Measurements from ENCODE around the gene MSMP.

The MSMP gene

DNA sequence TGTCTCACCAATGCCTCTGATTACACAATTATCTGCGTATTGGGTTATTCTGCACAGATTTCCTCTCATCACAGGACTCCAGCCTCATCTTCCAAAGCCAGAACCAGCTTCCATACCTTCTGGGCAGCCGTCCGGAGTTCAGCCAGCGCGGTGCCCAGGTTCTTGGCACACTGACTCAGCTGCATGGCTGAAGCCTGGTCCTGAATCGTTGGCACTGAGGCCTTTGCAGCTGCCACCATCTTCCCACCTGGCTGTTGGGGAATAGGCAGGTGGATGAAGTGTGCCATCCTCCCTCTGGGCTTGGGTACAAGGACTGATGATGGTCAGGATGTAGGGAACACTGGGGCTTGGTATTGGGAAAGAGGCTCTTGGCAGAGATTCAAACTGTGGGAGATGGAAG, 40.0 kb downstream of the MSMP start:
- no peak for DNase-seq

GRCh38 chr9:35713578-35713977, 40.5 kb downstream of the MSMP start:
- Histone ChIP-seq H3K4me3 (ENCODE audit: low read depth, low read length) (no peak overlapping the region), H3K36me3 (peaks cover 82% of the 10 kb centered on the region), H3K27me3 (no peaks in the 10 kb centered on the region), H3K4me1 (no peaks in the 10 kb centered on the region), H3K9me3 (no peaks in the 10 kb centered on the region)
- no peak for TF ChIP-seq CTCF (IDR thresholded peaks at IDR 0.05; ENCODE audit: low read depth, low read length)
- DNase-seq = no peak

More for the DNA sequence above, 40.0 kb downstream of the MSMP start:
- peaks cover 82% of the 10 kb centered on the region for H3K36me3 ChIP-seq
- H3K4me3 ChIP-seq (ENCODE audit: low read depth, low read length) = no peak overlapping the region
- no peaks in the 10 kb centered on the region for H3K4me1 ChIP-seq
- no peak for TF ChIP-seq CTCF (IDR thresholded peaks at IDR 0.05; ENCODE audit: low read depth, low read length)
- no peaks in the 10 kb centered on the region for H3K9me3 ChIP-seq
- H3K27me3 ChIP-seq = no peaks in the 10 kb centered on the region

- TF ChIP-seq CTCF (IDR thresholded peaks at IDR 0.05; ENCODE audit: low read depth, low read length) = no peak
- H3K4me3 ChIP-seq (ENCODE audit: low read depth, low read length) = no peak overlapping the region
- no peak for DNase-seq
- peaks cover 82% of the 10 kb centered on the region for H3K36me3 ChIP-seq
- H3K27me3 ChIP-seq = no peaks in the 10 kb centered on the region
- no peaks in the 10 kb centered on the region for H3K9me3 ChIP-seq
- H3K4me1 ChIP-seq = no peaks in the 10 kb centered on the region
Measured at GRCh38 chr9:35712762-35713400, 41.2 kb downstream of the MSMP start.

DNA sequence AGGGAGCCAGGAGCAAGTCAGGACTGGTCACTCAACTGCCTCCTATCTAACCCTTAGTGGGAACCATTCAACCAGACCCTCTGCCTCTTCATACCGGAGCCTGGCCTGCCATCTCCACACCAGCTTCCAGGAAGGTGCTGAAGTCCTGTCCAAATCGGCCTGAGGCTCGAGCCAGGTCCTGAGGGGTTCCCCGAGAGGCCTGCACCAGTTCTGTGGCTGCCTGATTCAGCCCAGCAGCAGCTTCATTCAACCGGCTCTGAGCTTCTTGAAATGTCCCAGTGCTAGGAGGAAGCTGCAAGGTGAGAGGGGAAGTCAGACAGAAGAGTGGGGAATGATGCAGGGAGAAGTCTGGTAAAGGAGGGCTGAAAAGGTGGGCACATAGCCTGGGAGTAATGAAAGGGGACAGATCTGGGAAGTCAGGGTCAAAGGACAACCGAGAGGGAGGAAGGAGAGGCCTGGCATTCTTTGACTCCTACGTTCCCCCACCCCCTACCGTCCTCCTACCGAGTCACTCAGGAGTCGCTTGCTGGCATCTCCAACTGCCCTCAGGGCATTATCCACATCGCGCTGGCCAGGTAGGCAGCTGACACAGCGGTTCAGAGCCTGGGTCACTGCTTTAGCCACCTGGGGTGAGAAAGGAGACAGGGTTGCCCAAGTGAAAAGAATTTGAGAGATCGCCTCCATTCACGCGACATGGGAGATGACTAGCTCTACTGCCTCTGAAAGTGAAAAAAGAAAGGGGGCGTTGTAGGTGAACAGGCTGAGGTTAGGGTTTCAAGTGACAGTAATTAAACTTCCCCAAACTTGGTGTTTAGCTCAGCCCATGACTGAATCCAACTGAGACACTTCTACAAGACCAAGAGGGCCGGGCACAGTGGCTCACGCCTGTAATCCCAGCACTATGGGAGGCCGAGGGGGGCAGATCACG, 42.3 kb downstream of the MSMP start:
- no peaks in the 10 kb centered on the region for H3K9me3 ChIP-seq
- H3K4me3 ChIP-seq (ENCODE audit: low read depth, low read length) = no peak overlapping the region
- H3K36me3 ChIP-seq = peaks cover 81% of the 10 kb centered on the region
- no peak for DNase-seq
- no peaks in the 10 kb centered on the region for H3K4me1 ChIP-seq
- no peaks in the 10 kb centered on the region for H3K27me3 ChIP-seq
- TF ChIP-seq CTCF (IDR thresholded peaks at IDR 0.05; ENCODE audit: low read depth, low read length) = no peak

GRCh38 chr9:35710818-35711500, 43.1 kb downstream of the MSMP start:
- H3K4me3 ChIP-seq (ENCODE audit: low read depth, low read length) = no peak overlapping the region
- H3K4me1 ChIP-seq = no peaks in the 10 kb centered on the region
- no peaks in the 10 kb centered on the region for H3K27me3 ChIP-seq
- no peak for TF ChIP-seq CTCF (IDR thresholded peaks at IDR 0.05; ENCODE audit: low read depth, low read length)
- DNase-seq = no peak
- no peaks in the 10 kb centered on the region for H3K9me3 ChIP-seq
- H3K36me3 ChIP-seq = peaks cover 82% of the 10 kb centered on the region

All from BE2C (cell line).